Esophagus mucosa (tissue), 1 donor: ENCODE results near the gene IER3IP1. TPM values are rescaled to one million over a fixed set of nuclear protein-coding genes. Genes with fewer than 3 reads are reported as not detected.
"Not testable (repeated sequence)": the region's sequence is repeated elsewhere in the genome, so short reads cannot be mapped to it uniquely, and the experiment has no call there.

Source experiments
- ATAC-seq: fragments of 200-7000 bp; cut with Tn5 transposase; one replicate; pipeline ENCODE4 v1.9.1; 2020
- total RNA-seq: library from RNA; stranded (reverse); gene quantifications from one replicate; pipeline ENCODE4 v1.2.4, GENCODE V29; 2023
- donor health status: DM: yes; HTN: yes; CAD: no.

The IER3IP1 gene, protein sequence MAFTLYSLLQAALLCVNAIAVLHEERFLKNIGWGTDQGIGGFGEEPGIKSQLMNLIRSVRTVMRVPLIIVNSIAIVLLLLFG
- total RNA-seq = 7.1 TPM

DNA sequence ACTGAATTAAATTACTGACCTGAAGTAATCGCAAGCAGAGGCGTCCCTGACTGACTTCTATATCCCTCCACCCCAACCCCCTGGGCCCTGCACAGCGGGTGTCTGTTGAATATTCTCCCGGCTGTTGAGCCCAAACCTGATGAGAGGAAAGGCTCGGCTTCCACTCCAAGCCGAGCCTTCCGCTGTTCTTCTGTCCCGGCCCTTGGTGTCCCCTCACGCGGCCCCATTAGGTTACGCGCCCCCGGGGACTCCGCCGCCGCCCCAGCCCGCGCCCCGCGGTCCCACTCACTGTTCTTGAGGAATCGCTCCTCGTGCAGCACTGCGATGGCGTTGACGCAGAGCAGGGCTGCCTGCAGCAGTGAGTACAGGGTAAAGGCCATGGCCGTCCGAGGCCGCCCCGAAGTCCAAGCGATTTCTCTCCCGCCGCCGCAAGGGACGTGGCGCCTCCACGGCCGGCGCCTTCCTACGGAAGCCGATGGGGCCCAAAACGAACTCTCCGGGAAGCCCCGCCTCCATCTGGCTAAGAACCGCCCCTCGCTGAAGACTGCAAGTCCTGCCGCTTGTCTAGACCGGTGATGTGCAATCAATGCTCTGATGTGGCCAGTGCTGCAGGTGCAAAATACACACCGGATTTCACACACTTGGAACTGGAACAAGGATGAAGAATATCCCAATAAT lies at the start of gene IER3IP1:
IER3IP1 (minus strand) TSS at position 467 of the 678 bp plus-strand sequence; CDS start at position 380, 87 bp downstream.
- peak; percentile 97 for ATAC-seq

DNA sequence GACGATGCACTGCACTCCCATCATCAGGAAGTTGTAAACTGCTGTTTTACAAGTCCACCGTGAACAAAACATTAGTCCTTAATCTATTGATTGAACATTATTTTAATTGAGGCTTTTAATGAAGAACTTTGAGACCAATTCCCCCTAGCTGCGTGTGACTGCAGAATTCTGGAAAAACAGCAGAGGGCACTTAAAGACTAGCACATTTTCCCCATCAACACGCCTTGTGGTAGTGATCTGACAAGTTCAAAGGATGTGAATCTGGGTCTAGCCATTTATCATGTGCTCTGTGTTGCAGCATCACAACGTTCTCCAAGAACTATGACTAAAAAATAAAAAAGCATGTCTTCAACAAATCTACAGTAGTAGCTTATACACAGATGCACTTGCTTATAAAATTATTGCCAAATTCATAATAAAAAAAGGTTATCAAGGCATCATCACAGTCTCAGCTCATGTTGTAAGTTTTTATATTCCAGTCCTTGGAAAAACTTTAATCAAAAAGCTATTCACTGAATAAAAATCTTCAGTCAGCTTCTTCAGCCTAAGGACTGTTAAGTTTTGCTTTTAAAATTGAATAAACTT lies 39.5 kb upstream of the IER3IP1 start:
- peak; percentile 69 for ATAC-seq

DNA sequence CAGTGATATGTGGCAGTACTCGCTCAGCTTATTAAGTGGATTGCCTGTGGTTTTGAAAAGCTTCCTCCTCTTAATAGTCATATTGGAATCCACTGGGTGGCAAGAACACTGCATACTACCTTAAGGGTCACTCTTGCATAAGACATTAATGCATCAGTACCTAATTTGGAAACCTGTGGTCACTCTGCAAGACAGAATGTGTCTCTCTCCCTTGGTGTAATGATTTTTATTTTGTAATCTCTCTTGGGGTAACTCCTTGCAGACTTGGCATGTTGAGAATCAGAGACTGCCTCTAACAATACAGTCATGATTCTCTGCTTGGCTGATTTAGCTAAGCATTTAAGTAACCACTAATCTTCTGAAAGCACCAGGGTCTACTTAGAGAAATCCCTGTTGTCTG lies 33.0 kb upstream of the IER3IP1 start:
- ATAC-seq = no peak

DNA sequence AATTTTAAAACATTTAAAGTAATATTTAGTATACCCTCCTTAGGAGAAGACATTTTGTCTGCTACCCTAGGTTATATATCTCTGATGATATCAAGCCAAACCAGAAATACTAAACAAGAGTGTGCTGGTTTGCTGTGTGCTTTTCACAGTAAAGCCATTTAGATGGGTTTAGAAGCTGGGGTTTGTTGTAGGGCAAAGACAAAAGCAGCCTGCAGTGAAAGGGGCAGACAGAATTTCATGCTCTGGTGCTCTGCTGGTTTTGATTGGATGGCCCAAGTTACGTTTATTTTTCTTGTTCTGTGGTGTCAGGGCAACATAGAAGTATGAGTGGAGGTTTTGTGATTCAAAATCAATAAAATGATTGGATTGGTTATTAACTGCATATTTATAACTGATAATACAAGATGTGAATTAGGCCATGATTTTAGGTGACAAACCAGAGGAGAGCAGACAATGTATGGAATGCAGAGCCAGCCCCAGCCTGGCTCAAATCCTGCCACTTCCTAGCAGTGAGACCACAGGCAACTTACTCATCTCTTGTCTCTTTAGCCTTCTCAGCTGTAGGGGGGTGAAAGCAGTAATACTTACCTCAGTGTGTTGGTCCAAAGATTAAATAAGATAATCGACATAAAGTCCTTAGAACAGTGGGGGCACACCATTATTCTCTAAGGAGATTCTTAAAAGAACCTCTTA lies 30.9 kb upstream of the IER3IP1 start:
- ATAC-seq = no peak

DNA sequence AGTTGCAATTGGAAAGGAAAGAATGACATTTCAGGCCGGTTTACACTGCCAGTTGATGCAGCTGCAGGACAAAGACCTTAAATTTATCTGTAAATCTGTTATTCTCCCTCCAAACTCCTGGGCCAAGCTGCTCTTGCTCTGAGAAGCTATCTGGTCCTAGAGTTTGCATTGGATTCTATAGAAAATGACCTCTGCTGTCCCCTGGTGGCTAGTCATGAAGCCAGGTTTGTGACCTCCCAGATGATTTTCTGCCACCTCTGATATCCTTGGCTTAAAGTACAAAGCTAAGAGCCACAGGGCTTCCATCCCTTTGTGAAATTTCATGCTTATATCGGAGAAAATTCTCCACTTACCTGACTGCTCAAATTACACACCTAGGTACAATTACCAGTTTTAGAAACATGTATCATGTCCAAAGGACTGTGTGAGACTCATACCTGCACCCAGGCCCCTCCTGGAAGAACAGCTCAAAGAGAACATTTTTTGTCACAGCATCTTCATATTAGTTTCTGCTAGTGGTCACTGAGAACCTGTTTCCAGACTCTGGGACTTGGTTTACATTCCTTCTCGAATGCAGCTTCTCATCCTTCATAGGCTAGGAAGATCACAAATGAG lies 28.9 kb upstream of the IER3IP1 start:
- ATAC-seq = peak; percentile 48

DNA sequence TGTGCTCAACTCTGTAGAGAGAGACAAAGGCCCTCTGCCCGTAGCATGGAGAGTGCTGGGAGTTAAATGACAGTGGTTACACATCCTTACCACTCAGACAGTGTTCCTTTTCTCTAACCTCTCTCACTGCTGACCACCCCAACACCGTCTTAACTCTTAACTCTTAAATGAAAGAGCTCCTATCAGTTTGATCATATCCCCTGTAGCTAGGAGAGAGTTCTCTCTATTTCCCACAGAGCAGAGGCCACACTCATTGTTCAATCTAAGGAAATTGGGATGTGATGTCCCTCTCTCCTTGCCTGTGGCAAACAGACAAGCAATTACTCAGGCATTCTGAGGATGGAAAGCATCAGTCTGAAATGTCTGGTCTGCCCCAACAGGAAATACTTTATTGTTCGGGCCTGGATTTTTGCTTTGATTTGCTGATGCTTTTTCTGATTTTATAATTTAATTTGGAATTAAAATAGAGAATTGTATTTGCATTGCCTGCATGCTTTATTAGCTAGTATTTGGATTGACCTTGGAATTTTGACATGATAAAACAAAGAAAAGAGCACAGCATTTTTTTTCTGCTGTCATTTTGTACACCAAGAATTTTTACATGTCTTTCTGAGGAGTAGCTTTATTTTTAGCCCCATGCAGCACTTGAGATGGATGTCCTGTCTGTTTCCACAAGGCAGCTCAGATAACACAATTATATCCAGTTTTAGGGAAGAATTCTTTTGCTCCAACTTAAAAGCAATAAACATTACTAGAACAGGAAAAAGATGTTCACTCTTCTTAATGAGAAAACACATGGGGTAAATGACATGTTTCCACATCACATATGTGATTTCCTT lies 27.7 kb upstream of the IER3IP1 start:
- no peak for ATAC-seq

DNA sequence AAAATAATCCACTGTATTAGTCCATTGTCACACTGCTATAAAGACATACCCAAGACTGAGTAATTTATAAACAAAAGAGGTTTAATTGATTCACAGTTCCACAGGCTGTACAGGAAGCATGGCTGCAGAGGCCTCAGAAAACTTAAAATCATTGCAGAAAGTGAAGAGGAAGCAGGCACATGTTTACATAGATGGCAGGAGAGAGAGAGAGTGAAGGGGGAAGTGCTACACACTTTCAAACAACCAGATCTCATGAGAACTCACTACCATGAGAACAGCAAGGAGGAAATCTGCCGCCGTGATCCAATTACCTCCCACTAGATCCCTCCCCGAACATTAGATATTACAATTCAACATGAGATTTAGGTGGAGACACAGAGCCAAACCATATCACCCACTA lies 19.8 kb upstream of the IER3IP1 start:
- peak; percentile 52 for ATAC-seq

DNA sequence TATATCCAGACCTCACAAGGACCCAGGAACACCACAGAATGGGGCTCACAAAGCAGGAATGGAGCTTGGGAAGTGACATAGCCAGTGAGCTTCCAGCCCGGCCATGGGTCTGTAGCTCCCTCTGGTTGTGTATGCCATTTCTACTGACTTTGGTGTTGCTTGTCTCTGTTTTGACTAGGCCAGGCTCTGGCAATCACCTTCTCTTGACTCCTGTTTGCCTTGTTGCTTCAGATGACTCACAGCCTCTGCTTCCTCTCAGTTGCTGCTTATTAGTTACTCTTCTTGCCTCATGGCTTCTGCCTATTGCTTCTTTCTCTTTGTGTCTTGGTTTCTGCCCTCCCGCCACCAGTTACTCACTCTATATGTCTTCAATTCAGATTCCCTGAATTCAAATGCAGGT lies 15.8 kb upstream of the IER3IP1 start:
- peak; percentile 64 for ATAC-seq

DNA sequence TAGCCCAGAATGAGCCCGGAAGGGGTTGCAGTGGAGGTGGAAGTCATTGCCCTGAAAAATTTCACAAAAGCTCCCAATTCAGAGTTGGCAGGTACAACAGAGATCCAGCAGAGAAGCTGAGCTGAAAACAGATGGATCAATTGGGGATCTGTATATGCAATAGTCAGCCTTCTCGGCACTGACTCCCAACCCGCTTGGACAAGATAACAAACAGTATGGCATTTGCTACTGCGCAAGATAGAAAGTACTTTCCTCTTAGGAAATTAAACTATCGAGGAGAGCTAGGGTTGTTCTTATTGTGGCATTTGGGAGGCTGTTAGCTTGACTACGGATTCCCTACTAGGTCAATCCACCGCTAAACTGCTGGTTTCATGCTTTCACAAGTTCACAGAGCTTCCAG lies 11.6 kb upstream of the IER3IP1 start:
- ATAC-seq = no peak

DNA sequence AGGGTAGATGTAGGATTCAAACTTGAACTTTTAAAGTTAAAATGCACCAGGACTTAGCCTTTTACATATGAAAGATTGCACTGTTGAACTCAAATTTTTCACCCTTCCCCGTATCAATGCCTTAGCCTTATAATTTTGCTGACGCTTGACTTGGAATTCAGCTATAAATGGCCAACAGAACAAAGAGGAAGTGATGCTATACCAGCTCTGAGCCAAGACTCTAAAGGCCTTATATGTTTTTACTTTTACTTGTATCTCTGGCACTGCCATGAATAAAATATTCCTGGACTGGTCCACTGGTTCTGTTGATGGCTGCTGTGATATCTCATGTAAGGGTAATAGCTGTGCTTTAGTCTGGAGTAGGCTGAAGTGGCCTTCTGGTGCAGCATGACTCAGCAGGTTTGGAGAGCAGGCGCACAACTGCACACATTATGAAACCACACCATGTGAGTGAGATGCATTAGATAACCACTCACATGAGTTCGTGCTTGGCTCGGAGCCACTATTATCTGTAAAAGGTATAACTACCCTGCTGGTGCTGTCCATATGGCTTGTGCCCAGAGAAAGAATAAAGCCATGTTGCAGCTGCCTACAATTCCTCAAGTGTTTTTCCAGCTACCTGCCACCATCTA lies 8.4 kb upstream of the IER3IP1 start:
- peak; percentile 51 for ATAC-seq

DNA sequence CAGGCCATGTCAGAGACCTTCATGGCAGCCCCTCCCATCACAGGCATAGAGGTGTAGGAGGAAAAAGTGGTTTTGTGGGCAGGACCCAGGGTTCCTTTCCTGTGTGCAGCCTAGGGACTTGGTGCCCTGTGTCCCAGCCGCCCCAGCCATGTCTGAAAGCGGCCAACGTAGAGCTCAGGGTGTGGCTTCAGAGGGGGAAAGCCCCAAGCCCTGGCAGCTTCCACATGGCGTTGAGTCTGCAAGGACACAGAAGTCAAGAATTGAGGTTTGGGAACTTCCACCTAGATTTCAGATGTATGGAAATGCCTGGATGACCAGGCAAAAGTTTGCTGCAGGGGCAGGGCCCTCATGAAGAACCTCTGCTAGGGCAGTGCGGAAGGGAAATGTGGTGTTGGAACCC lies 6.0 kb upstream of the IER3IP1 start:
- ATAC-seq = not testable (repeated sequence)

DNA sequence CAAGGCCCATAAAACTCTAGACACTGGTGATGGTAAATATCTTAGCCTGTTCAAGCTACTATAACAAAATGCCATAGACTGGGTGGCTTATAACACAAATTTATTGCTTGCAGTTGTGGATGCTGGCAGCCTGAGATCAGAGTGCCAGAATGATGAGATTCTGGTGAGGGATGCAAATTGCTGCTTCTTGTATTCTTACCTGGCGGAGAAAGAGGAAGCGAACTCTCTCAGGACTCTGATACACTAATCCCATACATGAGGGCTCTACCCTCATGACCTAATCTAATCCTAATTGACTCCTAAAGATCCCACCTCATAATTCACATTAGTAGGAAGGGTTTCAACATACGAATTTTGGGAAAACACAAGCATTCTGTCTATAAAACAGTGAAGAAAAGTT lies 4.6 kb upstream of the IER3IP1 start:
- no peak for ATAC-seq

DNA sequence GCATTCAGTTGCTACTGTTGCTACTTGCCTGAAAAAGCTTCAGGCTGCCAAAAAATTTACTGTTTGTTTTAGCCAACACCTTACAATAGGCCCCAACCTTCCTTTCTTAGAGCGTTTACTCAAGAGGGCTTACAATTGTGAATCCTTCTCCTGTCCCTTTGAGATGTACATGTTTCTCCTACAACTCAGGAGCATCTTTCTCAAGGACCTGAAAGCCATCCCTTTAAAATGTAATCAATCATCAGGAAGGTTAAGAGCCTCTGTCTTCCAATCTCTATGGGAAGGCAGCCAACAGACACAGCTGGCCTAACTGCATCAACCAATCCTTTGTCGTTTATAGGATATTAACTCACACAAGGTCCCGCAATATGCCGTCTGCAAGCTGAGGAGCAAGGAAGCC lies 3.4 kb upstream of the IER3IP1 start:
- no peak for ATAC-seq

DNA sequence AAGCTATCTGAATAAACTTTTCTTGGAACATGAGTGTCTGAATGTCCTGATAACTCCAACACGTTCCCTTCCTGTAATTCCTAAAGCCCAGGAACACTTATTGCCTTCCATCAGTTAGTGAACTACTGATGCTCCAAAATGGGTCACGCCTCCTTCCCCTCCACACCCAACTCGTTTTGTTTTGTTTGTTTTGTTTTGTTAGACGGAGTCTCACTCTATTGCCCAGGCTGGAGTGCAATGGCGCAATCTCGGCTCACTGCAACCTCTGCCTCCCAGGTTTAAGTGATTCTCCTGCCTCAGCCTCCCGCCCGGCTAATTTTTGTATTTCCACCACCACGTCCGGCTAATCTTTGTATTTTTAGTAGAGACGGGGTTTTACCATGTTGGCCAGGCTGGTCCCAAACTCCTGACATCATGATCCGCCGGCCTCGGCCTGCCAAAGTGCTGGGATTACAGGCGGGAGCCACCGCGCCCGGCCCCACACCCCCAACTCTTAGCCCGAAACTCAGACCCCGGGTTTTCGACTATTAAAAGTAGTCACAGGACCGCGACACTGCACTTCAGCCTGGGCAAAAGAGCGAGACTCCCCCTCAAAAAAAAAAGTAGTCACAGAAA lies 774 bp downstream of the IER3IP1 start:
- peak; percentile 43 for ATAC-seq

DNA sequence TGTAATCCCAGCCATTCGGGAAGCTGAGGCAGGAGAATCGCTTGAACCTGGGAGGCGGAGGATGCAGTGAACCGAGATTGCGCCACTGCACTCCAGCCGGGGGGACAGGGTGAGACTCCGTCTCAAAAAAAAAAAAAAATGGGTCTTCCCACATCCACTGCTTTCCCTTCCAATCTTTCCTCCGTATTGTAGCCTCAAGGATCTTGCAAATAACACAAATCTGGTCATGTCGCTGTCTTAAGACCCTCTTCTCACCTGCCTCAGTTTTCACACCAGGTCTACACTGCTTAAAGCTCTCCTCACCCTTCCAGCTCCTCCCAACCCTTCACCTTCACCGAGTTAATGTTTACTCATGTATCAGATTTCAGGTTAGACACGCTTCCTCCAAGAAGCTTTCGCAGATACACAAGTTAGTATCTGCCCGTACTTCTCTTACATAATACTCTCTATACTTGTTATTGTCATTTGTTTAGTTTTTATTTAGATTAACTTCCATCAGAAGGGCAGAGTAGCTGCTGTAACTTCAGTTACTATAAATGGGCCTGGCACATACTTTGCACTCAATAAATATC lies 1.5 kb downstream of the IER3IP1 start:
- peak; percentile 78 for ATAC-seq

DNA sequence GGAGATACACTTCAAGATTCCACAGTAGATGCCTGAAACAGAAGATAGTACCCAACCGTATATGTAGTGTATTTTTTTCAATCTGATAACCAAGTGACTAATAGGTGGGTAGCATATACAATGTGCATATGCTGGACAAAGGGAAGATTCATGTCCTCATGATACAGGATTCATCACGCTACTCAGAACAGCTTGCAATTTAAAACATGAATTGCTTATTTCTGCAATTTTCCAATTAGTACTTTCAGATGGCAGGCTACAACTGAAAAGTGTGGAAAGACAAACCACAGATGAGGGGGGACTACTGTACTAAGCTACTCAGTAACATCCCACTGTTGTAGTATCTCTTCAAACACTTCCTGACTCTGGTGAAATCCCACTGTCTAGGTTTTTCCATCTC lies 3.7 kb downstream of the IER3IP1 start:
- ATAC-seq = no peak

DNA sequence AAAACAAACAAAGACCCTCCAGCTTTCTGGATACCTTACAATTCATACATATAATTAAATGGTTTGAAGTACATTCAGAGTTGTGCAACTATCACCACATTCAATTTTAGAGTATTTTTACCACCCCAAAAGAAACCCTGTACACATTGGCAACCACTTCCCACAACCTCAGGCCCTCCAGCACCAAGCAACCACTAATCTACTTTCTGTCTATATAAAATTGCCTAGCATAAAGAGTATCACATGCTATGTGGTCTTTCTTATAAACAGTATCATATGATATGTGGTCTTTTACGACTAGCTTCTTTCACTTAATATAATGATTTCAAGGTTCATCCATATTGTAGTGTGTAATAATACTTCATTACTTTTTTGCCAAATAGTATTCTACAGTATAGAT lies 7.3 kb downstream of the IER3IP1 start:
- no peak for ATAC-seq

DNA sequence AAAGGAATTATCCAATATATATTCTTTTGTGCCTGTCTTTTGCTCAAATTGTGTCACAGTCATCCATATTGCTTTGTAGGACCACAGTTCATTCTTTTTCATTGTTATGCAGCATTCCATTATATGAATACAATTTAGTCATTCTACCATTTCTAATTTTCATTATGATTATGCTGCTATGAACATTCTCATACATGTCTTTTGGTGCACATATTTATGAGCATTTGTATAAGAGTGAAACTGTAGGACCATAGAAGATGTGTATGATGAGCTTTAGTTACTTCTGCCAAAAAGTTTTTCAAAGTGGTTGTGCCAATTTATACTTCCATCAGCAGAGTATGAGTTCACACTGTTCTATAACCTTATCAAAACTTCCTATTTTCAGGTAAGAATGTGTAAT lies 7.7 kb downstream of the IER3IP1 start:
- ATAC-seq = no peak

DNA sequence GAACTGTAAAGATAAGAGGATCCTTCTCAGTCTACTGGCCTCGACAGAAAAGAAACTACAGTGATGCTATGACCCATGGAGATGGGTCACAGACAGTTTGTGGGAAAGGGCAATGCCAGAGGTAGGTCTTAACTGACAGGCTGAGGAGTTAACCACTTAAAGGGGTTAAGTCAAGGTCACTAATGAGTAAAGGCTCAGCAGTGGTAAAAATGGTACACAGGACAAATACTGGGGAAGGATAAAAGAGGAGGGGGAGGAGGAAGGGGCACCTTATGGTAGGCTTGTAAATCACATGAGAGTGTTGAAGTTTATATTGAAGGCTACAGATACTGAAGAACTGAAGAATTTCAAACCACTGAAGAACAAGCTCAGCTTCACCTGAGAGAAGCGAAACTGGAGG lies 9.9 kb downstream of the IER3IP1 start:
- no peak for ATAC-seq

DNA sequence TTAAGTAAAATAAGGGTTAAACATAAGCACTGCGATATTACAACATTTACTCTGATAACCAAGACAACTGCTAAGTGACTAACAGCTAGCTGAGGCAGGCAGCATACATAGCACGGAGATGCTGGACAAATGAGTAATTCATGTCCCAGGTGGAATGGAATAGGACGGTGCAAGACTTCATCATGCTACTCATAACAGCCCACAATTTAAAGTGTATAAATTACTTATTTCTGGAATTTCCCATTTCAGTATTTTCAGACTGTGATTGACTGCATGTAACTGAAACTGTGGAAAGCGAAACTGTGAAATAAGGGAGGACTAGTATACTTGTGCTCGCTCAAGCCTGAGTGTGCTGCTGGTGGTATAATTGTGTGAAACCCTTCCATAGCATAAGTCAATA lies 12.9 kb downstream of the IER3IP1 start:
- no peak for ATAC-seq

DNA sequence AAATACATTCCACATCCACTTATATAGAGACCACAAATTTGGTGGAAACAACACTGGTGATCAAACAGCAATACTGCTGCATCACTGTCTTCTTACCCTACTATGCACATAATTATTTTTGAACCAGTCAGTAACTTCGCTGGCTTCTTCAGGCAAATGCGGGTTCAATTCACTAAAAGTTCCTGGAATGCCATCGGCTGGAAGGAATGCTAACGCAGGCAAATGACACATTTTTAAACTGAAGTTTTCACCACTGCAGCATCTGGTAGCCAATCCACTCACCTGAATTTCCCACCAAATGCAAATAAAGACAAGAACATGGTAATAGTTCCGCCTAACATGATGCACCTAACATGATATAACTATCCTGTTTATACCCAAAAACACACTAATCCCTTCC lies 15.9 kb downstream of the IER3IP1 start:
- no peak for ATAC-seq
